Measurements from ENCODE around the gene ZMYND15.
"Not testable (repeated sequence)": the region's sequence is repeated elsewhere in the genome, so short reads cannot be mapped to it uniquely, and the experiment has no call there.

Gene ZMYND15

GRCh38 chr17:4739122-4740024 is at the start of gene ZMYND15, which contains the start of gene CXCL16:
TSS of gene ZMYND15 (plus strand) at chr17:4739833. CDS start at chr17:4740549, 716 bp downstream.
TSS of gene CXCL16 (minus strand) at chr17:4739928. CDS start at chr17:4739339, 589 bp downstream.
- Histone ChIP-seq H3K4me1 (peaks cover 48% of the 10 kb centered on the region), H3K4me3 (peak within 1 kb of the TSS; percentile 80), H4K20me1 (peaks cover 28% of the 10 kb centered on the region), H3K4me2 (peak within 1 kb of the TSS; percentile 99), H3K9me3 (no peaks in the 10 kb centered on the region), H3K27ac (peak within 1 kb of the TSS; percentile 14; the same call in 1 of the 2 replicates), H3K36me3 (no peaks in the 10 kb centered on the region), H3K9ac (peak within 1 kb of the TSS; percentile 66), H3K27me3 (peaks cover 76% of the 10 kb centered on the region)
- no peak for TF ChIP-seq Cebpa-rat (IDR thresholded peaks at IDR 0.05)

GRCh38 chr17:4689872-4690271 is 49.8 kb upstream of the ZMYND15 start:
- H3K27ac ChIP-seq, H3K4me2 ChIP-seq, H3K4me1 ChIP-seq, H3K9me3 ChIP-seq, H3K9ac ChIP-seq, H3K4me3 ChIP-seq, H3K27me3 ChIP-seq: not testable (repeated sequence)
- Histone ChIP-seq H4K20me1 (peaks cover 96% of the 10 kb centered on the region), H3K36me3 (peaks cover 94% of the 10 kb centered on the region)

GRCh38 chr17:4690745-4691144 is 48.9 kb upstream of the ZMYND15 start:
- no peak overlapping the region for H3K4me3 ChIP-seq
- no peak overlapping the region for H3K9ac ChIP-seq
- no peaks in the 10 kb centered on the region for H3K4me1 ChIP-seq
- peaks cover 98% of the 10 kb centered on the region for H4K20me1 ChIP-seq
- H3K9me3 ChIP-seq, result no peaks in the 10 kb centered on the region
- no peak overlapping the region for H3K4me2 ChIP-seq
- no peak for TF ChIP-seq Cebpa-rat (IDR thresholded peaks at IDR 0.05)
- no peaks in the 10 kb centered on the region for H3K27me3 ChIP-seq
- no peak overlapping the region for H3K27ac ChIP-seq
- peaks cover 93% of the 10 kb centered on the region for H3K36me3 ChIP-seq

- Histone ChIP-seq H3K4me1 (no peaks in the 10 kb centered on the region), H3K27ac (no peak overlapping the region), H3K9me3 (no peaks in the 10 kb centered on the region), H3K36me3 (peaks cover 93% of the 10 kb centered on the region), H3K4me3 (no peak overlapping the region), H3K4me2 (no peak overlapping the region), H4K20me1 (peaks cover 98% of the 10 kb centered on the region), H3K9ac (no peak overlapping the region), H3K27me3 (no peaks in the 10 kb centered on the region)
- TF ChIP-seq Cebpa-rat (IDR thresholded peaks at IDR 0.05), result no peak
Measured at GRCh38 chr17:4691686-4692085, 47.9 kb upstream of the ZMYND15 start.

- Histone ChIP-seq H3K9me3 (no peaks in the 10 kb centered on the region), H3K36me3 (peaks cover 93% of the 10 kb centered on the region), H3K4me1 (no peaks in the 10 kb centered on the region), H3K4me2 (no peak overlapping the region), H3K27me3 (no peaks in the 10 kb centered on the region), H4K20me1 (peaks cover 98% of the 10 kb centered on the region), H3K27ac (no peak overlapping the region), H3K9ac (no peak overlapping the region), H3K4me3 (no peak overlapping the region)
- TF ChIP-seq Cebpa-rat (IDR thresholded peaks at IDR 0.05), result no peak
Measured at GRCh38 chr17:4693416-4693815, 46.2 kb upstream of the ZMYND15 start.

GRCh38 chr17:4696437-4696805 is 43.2 kb upstream of the ZMYND15 start:
- H3K27me3 ChIP-seq, result no peaks in the 10 kb centered on the region
- no peak overlapping the region for H3K4me2 ChIP-seq
- H4K20me1 ChIP-seq, result peaks cover 96% of the 10 kb centered on the region
- peaks cover 82% of the 10 kb centered on the region for H3K36me3 ChIP-seq
- no peaks in the 10 kb centered on the region for H3K9me3 ChIP-seq
- no peak overlapping the region for H3K9ac ChIP-seq
- H3K27ac ChIP-seq, result no peak overlapping the region
- no peak for TF ChIP-seq Cebpa-rat (IDR thresholded peaks at IDR 0.05)
- H3K4me3 ChIP-seq, result no peak overlapping the region
- peaks cover 1% of the 10 kb centered on the region; the same call in 1 of the 2 replicates for H3K4me1 ChIP-seq

GRCh38 chr17:4699401-4700056 is 40.1 kb upstream of the ZMYND15 start:
- not testable (repeated sequence) for H3K4me3 ChIP-seq, H3K9ac ChIP-seq, H3K4me2 ChIP-seq, H3K27me3 ChIP-seq, H3K9me3 ChIP-seq, H3K27ac ChIP-seq
- Histone ChIP-seq H3K4me1 (peaks cover 22% of the 10 kb centered on the region), H4K20me1 (peaks cover 88% of the 10 kb centered on the region), H3K36me3 (peaks cover 63% of the 10 kb centered on the region)

GRCh38 chr17:4701116-4701515 is 38.5 kb upstream of the ZMYND15 start:
- H3K36me3 ChIP-seq, result peaks cover 49% of the 10 kb centered on the region
- peaks cover 32% of the 10 kb centered on the region for H3K4me1 ChIP-seq
- no peak overlapping the region for H3K4me3 ChIP-seq
- no peak overlapping the region; the same call in 1 of the 2 replicates for H3K4me2 ChIP-seq
- no peak overlapping the region for H3K27ac ChIP-seq
- no peaks in the 10 kb centered on the region for H3K27me3 ChIP-seq
- H3K9me3 ChIP-seq, result no peaks in the 10 kb centered on the region
- H3K9ac ChIP-seq, result no peak overlapping the region
- TF ChIP-seq Cebpa-rat (IDR thresholded peaks at IDR 0.05), result no peak
- H4K20me1 ChIP-seq, result peaks cover 73% of the 10 kb centered on the region

- no peak for TF ChIP-seq Cebpa-rat (IDR thresholded peaks at IDR 0.05)
Measured at GRCh38 chr17:4703330-4703691, 36.3 kb upstream of the ZMYND15 start.

GRCh38 chr17:4704574-4704907 is 35.1 kb upstream of the ZMYND15 start:
- peaks cover 34% of the 10 kb centered on the region for H3K4me1 ChIP-seq
- peaks cover 22% of the 10 kb centered on the region for H3K36me3 ChIP-seq
- H3K9ac ChIP-seq, result peak overlapping the region; percentile 86
- H3K27me3 ChIP-seq, H3K9me3 ChIP-seq: not testable (repeated sequence)
- peaks cover 39% of the 10 kb centered on the region for H4K20me1 ChIP-seq
- H3K4me3 ChIP-seq, result peak overlapping the region; percentile 88
- H3K4me2 ChIP-seq, result peak overlapping the region; percentile 91
- peak overlapping the region; percentile 86 for H3K27ac ChIP-seq

More at GRCh38 chr17:4703330-4703691, 36.3 kb upstream of the ZMYND15 start:
- Histone ChIP-seq H3K36me3 (peaks cover 27% of the 10 kb centered on the region), H3K4me3 (peak overlapping the region; percentile 88), H3K27ac (peak overlapping the region; percentile 86), H3K27me3 (no peaks in the 10 kb centered on the region), H3K9me3 (no peaks in the 10 kb centered on the region), H3K4me2 (peak overlapping the region; percentile 91), H4K20me1 (peaks cover 51% of the 10 kb centered on the region), H3K4me1 (peaks cover 32% of the 10 kb centered on the region), H3K9ac (peak overlapping the region; percentile 86)

All from BLaER1 (cell line).